NCI-H1436 (cell line): Measurements from ENCODE around the gene PLS1.

Experiments used
- DNase-seq: peaks from one replicate; lab custom pipeline; 2025; lab: John Stamatoyannopoulos, UW

The PLS1 gene

GRCh38 chr3:142641504-142641903 lies 45.3 kb downstream of the PLS1 start:
- DNase-seq = no peak

DNA sequence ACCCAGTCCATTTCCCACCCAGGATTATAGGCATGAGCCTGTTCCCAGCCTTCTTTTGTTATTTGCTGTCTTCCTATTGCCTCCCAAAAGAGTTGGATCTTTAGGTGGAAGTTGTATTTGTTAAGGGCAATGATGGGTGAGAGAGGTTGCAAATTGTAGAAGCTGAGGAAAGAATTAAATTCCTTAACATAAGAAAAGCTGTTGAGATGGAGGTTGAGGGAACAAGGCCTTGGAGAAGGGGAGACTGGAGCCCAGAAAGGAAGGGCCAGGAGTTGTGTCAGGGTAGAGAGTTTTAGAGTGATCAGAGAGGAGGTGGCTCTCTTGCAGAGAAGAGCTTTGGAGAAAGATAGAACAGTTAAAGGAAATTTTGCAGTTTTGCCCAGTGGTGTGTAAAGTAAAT lies 46.8 kb downstream of the PLS1 start:
- DNase-seq = no peak

- no peak for DNase-seq
Observed at GRCh38 chr3:142644502-142644901, 48.3 kb downstream of the PLS1 start.

- DNase-seq = no peak
Observed at GRCh38 chr3:142645236-142645793, 49.1 kb downstream of the PLS1 start.

- no peak for DNase-seq
Observed at GRCh38 chr3:142646020-142646785, 50.0 kb downstream of the PLS1 start.

GRCh38 chr3:142647856-142648255 lies 51.7 kb downstream of the PLS1 start:
- DNase-seq = no peak

DNA sequence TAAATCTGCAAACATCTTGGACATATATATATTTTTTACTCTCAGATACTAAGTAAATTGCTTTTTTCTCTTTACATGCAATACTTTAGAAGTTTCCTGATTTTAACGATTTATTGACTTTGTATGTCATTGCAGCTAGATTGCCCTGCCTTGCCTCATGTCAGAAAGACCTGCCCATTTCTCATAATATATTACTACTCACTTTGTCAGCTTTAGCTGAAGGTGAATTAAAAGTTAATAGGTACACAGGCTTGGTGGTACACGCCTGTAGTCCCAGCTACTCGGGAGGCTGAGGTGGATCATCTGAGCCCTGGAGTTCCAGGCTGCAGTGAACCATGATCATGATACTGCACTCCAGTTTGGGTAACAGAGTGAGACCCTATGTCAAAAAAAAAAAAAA lies 52.8 kb downstream of the PLS1 start:
- DNase-seq = no peak

DNA sequence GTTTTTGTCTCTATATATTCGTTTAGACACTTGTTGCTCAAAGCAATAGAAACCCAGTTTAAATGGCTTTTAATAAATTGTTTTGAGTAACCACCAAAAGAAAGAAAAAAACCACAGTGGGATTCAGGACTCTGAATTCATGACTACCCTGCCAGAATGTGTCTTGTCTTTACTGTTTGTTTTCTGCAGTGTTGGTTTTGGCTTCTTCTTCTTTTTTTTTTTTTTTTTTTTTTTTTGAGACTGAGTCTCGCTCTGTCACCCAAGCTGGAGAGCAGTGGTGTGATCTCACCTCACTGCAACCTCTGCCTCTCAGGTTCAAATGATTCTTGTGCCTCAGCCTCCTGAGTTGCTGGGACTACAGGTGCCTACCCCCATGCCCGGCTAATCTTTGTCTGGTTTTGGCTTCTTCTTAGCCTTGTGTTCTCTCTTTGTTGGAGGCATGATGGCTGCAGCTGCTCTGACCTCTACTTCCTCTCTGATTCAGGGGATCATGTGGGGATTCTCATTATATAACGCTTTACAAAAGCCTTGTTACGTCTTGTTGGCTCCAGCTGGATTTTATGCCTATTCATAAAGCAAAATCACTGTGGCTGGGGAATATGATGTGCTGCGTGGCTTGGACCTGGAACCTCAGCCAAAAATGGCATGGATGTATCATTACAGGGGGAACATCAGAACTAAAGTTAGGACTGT lies 54.0 kb downstream of the PLS1 start:
- peak; percentile 16 for DNase-seq

- no peak for DNase-seq
Observed at GRCh38 chr3:142651711-142652110, 55.5 kb downstream of the PLS1 start.

DNA sequence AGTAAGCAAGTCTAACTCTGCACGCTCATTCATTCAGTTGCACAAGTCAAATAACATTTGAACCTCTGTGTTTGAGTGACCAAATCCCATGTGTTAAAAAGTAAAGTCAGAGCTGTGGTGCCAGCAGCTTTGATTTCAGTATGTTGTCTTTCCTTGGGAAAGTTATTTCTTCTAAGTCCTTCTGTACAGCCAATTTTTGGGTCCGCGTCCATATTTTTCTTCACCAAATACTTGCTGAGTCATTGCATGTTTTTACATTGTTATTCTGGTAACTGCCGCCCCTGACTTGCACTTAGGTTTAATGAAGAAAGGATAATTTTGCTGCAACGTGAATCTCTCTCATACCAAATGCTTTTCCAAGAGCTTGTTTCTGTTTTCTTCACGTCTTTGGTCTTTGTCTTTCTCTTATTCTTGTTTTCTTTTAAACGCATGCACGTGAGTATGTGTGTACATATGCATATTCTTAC lies 56.7 kb downstream of the PLS1 start:
- no peak for DNase-seq

DNA sequence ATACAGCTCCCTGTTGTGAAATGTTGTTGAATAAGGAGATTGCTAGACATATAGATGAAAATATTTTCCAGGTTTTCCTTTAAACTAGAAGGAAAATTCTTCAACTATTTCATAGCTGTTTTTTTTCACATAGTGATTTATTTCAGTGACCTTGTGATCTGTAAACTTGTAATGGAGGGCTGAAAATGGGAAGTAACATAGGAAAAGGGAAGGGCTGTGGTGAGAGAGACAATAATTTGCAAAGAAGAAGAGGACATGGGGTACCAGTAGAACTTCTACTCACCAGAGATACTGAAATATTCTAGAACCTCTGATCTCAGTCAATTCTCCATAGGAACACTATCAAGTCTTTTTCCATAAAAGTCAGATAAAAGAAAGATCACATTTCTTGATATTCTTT lies 60.4 kb downstream of the PLS1 start:
- DNase-seq = no peak

GRCh38 chr3:142657033-142657432 lies 60.8 kb downstream of the PLS1 start:
- no peak for DNase-seq

GRCh38 chr3:142660383-142660782 lies 64.2 kb downstream of the PLS1 start:
- no peak for DNase-seq

GRCh38 chr3:142660893-142661292 lies 64.7 kb downstream of the PLS1 start:
- no peak for DNase-seq

GRCh38 chr3:142663865-142664264 lies 67.7 kb downstream of the PLS1 start:
- DNase-seq = no peak

DNA sequence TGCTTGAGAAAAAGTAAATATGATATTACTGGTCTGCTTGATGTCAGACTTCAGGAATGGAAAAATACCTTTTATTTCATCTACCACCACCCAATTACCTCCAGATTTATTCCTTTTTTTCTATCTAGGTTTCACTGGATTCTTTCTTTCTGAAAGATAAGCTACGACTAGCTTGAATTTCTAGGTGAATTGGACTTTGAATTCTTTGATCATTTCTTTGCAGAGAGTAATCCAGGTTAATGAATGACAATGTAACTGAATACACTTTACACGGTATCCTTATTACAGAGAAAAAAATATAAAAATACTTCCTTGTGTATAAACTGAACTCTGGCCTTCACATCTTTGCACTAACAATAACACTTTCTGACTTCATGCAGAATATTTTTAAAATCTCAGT lies 68.1 kb downstream of the PLS1 start:
- DNase-seq = no peak

DNA sequence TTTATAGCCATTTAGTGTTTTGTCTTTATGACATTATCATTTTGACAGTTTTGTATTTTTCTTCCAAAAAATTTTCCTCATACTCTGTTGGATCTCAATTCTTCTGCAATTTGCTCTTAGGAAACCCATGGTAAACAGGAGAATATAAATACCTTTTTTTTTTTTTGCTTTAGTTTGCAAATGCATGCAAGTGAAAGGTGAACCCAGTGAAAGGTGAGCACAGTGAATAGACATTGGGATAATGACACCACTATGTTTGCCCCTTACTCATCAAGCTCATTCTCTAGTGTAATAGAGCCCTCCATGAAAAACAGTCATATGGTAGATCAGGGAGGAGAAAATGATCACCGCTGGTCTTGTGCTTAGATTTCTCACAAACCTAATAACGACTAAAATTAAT lies 68.6 kb downstream of the PLS1 start:
- peak; percentile 15 for DNase-seq

GRCh38 chr3:142670120-142670519 lies 73.9 kb downstream of the PLS1 start:
- DNase-seq = no peak

GRCh38 chr3:142676151-142676550 lies 80.0 kb downstream of the PLS1 start:
- DNase-seq = no peak

DNA sequence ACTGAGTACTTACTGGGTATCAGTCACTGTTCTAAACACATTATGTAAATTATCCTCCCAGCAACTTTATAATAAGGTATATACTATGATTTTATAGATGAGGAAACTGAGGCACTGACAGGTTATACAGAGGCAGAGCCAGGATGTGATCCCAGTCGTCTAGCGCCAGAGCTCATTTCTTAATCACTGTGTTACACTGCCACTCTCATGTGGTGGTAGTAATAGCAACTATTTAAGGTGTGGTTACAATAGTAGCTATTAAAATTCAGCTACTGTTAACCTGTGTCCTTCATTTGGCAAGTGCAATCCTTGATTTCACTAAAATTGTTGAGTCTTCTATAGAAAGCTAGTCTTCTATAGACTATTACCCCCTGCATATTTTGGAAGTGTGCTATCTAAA lies 84.5 kb downstream of the PLS1 start:
- no peak for DNase-seq

GRCh38 chr3:142690613-142691012 lies 94.4 kb downstream of the PLS1 start:
- no peak for DNase-seq

- no peak for DNase-seq
Observed at GRCh38 chr3:142691527-142691926, 95.3 kb downstream of the PLS1 start.

GRCh38 chr3:142693136-142693853 lies 97.1 kb downstream of the PLS1 start:
- no peak for DNase-seq
